Esophagus muscularis mucosa (tissue), 4 donors: ENCODE data around the gene DIP2C. TPM values are rescaled to one million over a fixed set of nuclear protein-coding genes. Genes with fewer than 3 reads are reported as not detected.

Experiments
- DNase-seq: peaks from one replicate; pipeline ENCODE4 v3.0.0-alpha.2; 2017; ENCODE audit errors: extremely low spot score
- H3K27ac ChIP-seq, 4 donors: fragments of 200-600 bp; sonication (generic); replicated peaks in 1 of 4; 1 replicate in 3 of 4; 2 replicates in 1 of 4; pipeline ENCODE4 v1.5.1; 2016 to 2019; ENCODE audit warnings: mild to moderate bottlenecking in 1 of 4
- H3K27me3 ChIP-seq, 4 donors: fragments of 200-600 bp; sonication (generic); one replicate each; pipeline versions ENCODE4 v1.5.1 to v1.6.0; 2016 to 2019
- H3K36me3 ChIP-seq, 4 donors: fragments of 200-600 bp; sonication (generic); one replicate each; pipeline ENCODE4 v1.5.1; 2016 to 2019
- H3K4me1 ChIP-seq, 4 donors: fragments of 200-600 bp; sonication (generic); one replicate each; pipeline ENCODE4 v1.5.1; 2016 to 2019
- H3K4me3 ChIP-seq, 4 donors: fragments of 200-600 bp; sonication (generic); 1 replicate in 2 of 4; 2 replicates in 2 of 4; pipeline ENCODE4 v1.5.1; 2016 to 2019; ENCODE audit warnings: mild to moderate bottlenecking in 4 of 4, moderate library complexity in 1 of 4
- H3K9me3 ChIP-seq, 4 donors: fragments of 200-600 bp; sonication (generic); 1 replicate in 3 of 4; 2 replicates in 1 of 4; pipeline ENCODE4 v1.5.1; 2016 to 2019
- CTCF ChIP-seq, 3 experiments: fragments of 200-600 bp in 2 of 3; fragments of 450-650 bp in 1 of 3; sonication (generic) in 2 of 3; IDR thresholded peaks; one replicate each; pipeline ENCODE4 v1.5.1; 2017 to 2019; ENCODE audit warnings: antibody characterized with exemption in 3 of 3, mild to moderate bottlenecking in 2 of 3, moderate library complexity in 1 of 3
- EP300 ChIP-seq: sonication (generic); formaldehyde crosslinking; IDR thresholded peaks from one replicate; pipeline ENCODE4 v1.6.1; 2017; ENCODE audit warnings: antibody characterized with exemption
- POLR2A ChIP-seq: fragments of 450-650 bp; IDR thresholded peaks from one replicate; pipeline ENCODE4 v1.6.1; 2017; ENCODE audit warnings: antibody characterized with exemption, moderate library complexity, mild to moderate bottlenecking, low read depth
- POLR2AphosphoS5 ChIP-seq, 2 donors: sonication (generic); formaldehyde crosslinking; IDR thresholded peaks; one replicate each; pipeline ENCODE4 v1.6.1; 2017; ENCODE audit warnings: antibody characterized with exemption in 2 of 2
- WGBS: methylation state at CpG from one replicate; pipeline ENCODE4 v1.1.5; 2018; 5-methylcytosine and 5-hydroxymethylcytosine counted together
- intact Hi-C: fragments of 100-400 bp; cut with DNase I; formaldehyde crosslinking; loops from one replicate; pipeline ENCODE4 v1.15.1; 2023
- total RNA-seq, 4 donors: library from RNA; depleted of rRNA; stranded (reverse); fragments of >200 nt; gene quantifications; one replicate each; pipeline versions ENCODE4 v1.1.0 to v1.2.1, GENCODE V29; 2016

The DIP2C gene
- total RNA-seq, 4 donors from 2014 or later = 38.6 to 66.4 (median 55.7) TPM

DNA sequence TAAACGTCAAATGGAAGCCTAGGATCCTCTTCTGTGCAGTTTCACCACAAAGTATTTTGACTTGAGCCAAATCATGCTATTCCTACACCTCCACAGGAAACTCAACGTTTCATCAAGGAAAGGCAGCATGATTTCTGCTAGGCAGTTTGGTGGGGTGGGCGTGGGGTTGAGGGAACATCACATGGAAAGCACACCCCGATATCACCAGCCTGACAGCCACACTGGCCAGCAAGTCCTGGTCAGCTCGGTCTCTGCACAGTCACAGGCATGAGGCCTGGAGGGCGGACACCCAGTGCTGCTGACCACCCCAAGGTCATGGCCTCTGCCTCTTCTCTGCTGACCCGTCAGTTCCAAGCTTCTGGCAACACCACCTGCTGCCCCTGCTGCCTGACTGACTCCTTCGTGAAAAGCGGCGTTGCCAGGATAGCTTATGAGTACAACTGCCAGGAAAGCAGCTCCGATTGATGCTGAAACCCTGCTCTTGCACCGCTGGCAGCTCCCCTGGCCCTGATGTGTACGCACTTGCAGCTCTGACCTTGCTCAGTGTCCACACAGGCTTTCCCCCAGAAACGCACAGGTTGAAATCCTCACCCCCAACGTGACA is 171.5 kb downstream of the DIP2C start:
- intact Hi-C loops = no loop called here
- peaks cover 10 to 91% (median 70%) of the 10 kb centered on the region in 4 donors for H3K4me1 ChIP-seq
- TF ChIP-seq CTCF (IDR thresholded peaks at IDR 0.05) (no peak), POLR2AphosphoS5 (IDR thresholded peaks at IDR 0.05) (no peak), EP300 (no peak), POLR2A (no peak)
- DNase-seq = no peak
- peak overlapping the region in 1 of 4 donors; percentile 66 for H3K27ac ChIP-seq
- WGBS = 87% methylated on average over 15 of the region's 15 CpGs
- no peaks in the 10 kb centered on the region for H3K36me3 ChIP-seq
- no peaks in the 10 kb centered on the region for H3K27me3 ChIP-seq
- no peak overlapping the region for H3K4me3 ChIP-seq
- H3K9me3 ChIP-seq = no peaks in the 10 kb centered on the region

GRCh38 chr10:517241-517830 is 172.1 kb downstream of the DIP2C start:
- TF ChIP-seq POLR2A (no peak), EP300 (no peak), POLR2AphosphoS5 (IDR thresholded peaks at IDR 0.05) (no peak), CTCF (IDR thresholded peaks at IDR 0.05) (no peak)
- WGBS = 71% methylated on average over 11 of the region's 11 CpGs
- DNase-seq = no peak
- H3K4me1 ChIP-seq = peaks cover 10 to 91% (median 71%) of the 10 kb centered on the region in 4 donors
- H3K27ac ChIP-seq = peak overlapping the region in 2 of 4 donors; percentile 20 to 66
- H3K9me3 ChIP-seq = no peaks in the 10 kb centered on the region
- no peaks in the 10 kb centered on the region for H3K27me3 ChIP-seq
- no peak overlapping the region for H3K4me3 ChIP-seq
- intact Hi-C loops = no loop called here
- H3K36me3 ChIP-seq = no peaks in the 10 kb centered on the region

DNA sequence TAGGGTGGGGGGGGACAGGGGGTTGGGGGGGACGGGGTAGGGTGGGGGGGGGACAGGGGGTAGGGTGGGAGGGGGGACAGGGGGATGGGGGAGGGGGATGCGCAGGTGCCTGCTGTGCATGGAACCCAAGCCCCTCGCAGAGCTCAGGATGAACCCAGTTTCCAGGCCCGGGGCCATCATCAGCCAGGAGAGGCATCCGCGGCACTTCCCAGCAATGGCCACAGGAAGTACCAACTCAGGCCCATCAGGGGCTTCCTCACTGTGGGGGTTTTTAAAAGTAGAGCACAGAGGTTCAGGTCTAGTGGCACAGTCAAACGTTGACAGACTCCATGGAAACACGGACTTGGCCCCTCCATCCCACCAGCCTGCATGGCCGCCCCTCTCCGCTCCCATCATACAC is 172.7 kb downstream of the DIP2C start:
- intact Hi-C loops = no loop called here
- no peak for DNase-seq
- Histone ChIP-seq H3K9me3 (no peaks in the 10 kb centered on the region), H3K27ac (peak overlapping the region in 2 of 4 donors; percentile 20 to 66), H3K36me3 (no peaks in the 10 kb centered on the region), H3K27me3 (no peaks in the 10 kb centered on the region), H3K4me3 (no peak overlapping the region), H3K4me1 (peaks cover 14 to 91% (median 71%) of the 10 kb centered on the region in 4 donors)
- TF ChIP-seq POLR2A (no peak), CTCF (IDR thresholded peaks at IDR 0.05) (no peak), EP300 (no peak), POLR2AphosphoS5 (IDR thresholded peaks at IDR 0.05) (no peak)
- 76% methylated on average over 8 of the region's 10 CpGs for WGBS

- intact Hi-C loops = no loop called here
- Histone ChIP-seq H3K36me3 (no peaks in the 10 kb centered on the region), H3K4me3 (no peak overlapping the region), H3K4me1 (peaks cover 23 to 91% (median 71%) of the 10 kb centered on the region in 4 donors), H3K27ac (peak overlapping the region in 1 of 4 donors; percentile 59), H3K27me3 (no peaks in the 10 kb centered on the region), H3K9me3 (no peaks in the 10 kb centered on the region)
- TF ChIP-seq CTCF (IDR thresholded peaks at IDR 0.05) (no peak), POLR2A (no peak)
- 85% methylated on average over 8 of the region's 8 CpGs for WGBS
- no peak for DNase-seq
Observed at GRCh38 chr10:515674-516073, 173.8 kb downstream of the DIP2C start.
